Motor neuron (in vitro differentiated cells): ENCODE data around the gene APOL2. TPM values are rescaled to one million over a fixed set of nuclear protein-coding genes. Genes with fewer than 3 reads are reported as not detected.
"Not testable (repeated sequence)": the region's sequence is repeated elsewhere in the genome, so short reads cannot be mapped to it uniquely, and the experiment has no call there.

Experiments
- ATAC-seq, 8 experiments: fragments of 200-7000 bp; cut with Tn5 transposase; replicated peaks in 6 of 8; 2 replicates each; pipeline ENCODE4 v1.8.0; 2021; ENCODE audit warnings: mild to moderate bottlenecking in 8 of 8, moderate library complexity in 8 of 8
- H3K27ac ChIP-seq, 2 donors: fragments of 250-450 bp; sonication (Bioruptor Pico); 2 replicates each; pipeline ENCODE4 v1.9.0; 2021; ENCODE audit warnings: antibody characterized with exemption in 2 of 2, mild to moderate bottlenecking in 2 of 2, moderate library complexity in 1 of 2
- H3K4me1 ChIP-seq, 2 donors: fragments of 250-450 bp; sonication (Bioruptor Pico); replicated peaks in 1 of 2; 2 replicates each; pipeline ENCODE4 v1.6.1; 2021; ENCODE audit warnings: antibody characterized with exemption in 2 of 2, mild to moderate bottlenecking in 2 of 2, moderate library complexity in 1 of 2
- H3K4me3 ChIP-seq, 5 donors: fragments of 250-450 bp; sonication (Bioruptor Pico); 2 replicates each; pipeline ENCODE4 v1.9.0; 2021; ENCODE audit warnings: antibody characterized with exemption in 5 of 5, mild to moderate bottlenecking in 5 of 5, moderate library complexity in 4 of 5
- WGBS, 10 experiments: fragments of 450-650 bp; shearing (Covaris generic); methylation state at CpG; one replicate each; pipeline ENCODE4 v1.0.0; 2022; 5-methylcytosine and 5-hydroxymethylcytosine counted together
- in situ Hi-C, 9 experiments: fragments of 400-800 bp; cut with MboI; loops; one replicate each; pipeline ENCODE4 v1.15.0; 2021; ENCODE audit warnings: low sequenced_read_pairs in 9 of 9, low pct_unique_long_range_greater_than_20kb in 2 of 9; ENCODE audit not compliant: unreplicated experiment in 9 of 9
- total RNA-seq, 8 experiments: library from RNA; unstranded; fragments of 300-600 nt; gene quantifications; 2 replicates each; pipeline versions ENCODE4 v1.2.3 to v1.2.4, GENCODE V29; 2022

The APOL2 gene
- total RNA-seq, 8 experiments from 2014 or later = 4.7 to 160 (median 27.8) TPM

DNA sequence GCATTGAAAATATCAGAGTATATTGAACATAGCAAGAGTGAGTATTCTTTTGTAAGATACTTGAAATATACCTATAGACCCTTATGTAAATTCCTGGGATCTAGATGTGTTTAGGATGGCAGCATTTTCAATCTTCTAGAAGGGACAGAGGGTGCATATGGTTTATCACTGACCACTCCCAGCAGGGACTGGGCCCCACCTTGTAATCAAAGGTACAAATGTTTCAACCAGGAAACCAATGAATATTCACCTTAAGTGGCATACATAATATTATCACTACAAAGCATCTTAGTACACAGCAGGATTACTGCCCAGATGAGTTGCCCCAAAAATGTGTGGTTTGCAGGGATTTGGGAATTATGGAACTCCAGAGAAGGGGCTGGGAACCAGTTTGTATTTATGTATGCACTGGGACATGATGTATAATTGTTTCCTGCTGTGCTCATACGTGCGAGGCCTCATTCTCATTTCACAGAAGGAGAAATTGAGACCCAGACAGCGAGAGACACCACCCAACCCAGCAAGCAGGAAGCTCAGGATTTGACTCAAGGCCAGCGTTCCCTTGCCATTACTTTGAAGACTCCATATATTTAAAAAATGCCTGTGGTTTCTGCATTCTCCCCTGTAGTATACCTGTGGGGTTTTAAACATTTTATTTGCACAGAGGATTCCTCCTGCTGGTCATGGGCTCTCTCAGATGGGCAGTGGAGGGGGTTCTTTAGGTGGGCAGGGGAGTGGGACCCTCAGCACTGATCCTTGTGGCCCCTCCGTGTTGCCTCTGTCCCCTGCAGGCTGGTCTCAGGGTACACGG is 42.9 kb downstream of the APOL2 start:
- WGBS, 10 experiments = 0 to 100% (median 40%) methylated on average over 2 to 3 of the region's 6 CpGs; no CpG with 5 or more reads in 6 of the 10 experiments
- in situ Hi-C loops = loop anchor here in 1 of 9 experiments (10.0 kb wide), 1 partner anchor 78 kb away; no protein-coding TSS in a partner anchor
- ATAC-seq = peak in 3 of 8 experiments; percentile 28 to 74 (median 48)
- Histone ChIP-seq H3K4me3 (no peak overlapping the region), H3K27ac (peak overlapping the region; percentile 20 to 71), H3K4me1 (peaks cover 26 to 38% of the 10 kb centered on the region in 2 donors)

DNA sequence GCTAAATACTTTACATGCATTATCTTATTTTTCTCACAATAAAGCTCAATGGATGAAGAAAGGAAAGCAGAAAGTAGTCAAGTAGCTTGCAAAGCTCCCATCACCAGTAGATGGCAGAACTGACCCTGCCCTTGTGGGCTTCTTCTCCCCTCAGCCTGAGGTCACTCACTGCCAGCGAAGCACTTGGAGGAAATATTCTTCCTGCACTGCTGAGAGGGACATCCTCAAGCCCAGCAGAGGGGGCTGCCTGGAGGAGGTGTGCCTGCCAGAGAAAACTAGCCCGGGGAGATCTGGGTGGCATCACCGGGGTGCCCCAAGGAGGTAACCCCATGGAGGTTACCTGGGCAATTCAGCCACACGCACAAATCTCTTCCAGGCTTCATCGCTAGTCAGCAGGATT is 44.4 kb downstream of the APOL2 start:
- WGBS, 10 experiments = 20 to 50% methylated on average over 2 to 3 of the region's 5 CpGs; no CpG with 5 or more reads in 8 of the 10 experiments
- Histone ChIP-seq H3K4me3 (no peak overlapping the region), H3K4me1 (peaks cover 26 to 36% of the 10 kb centered on the region in 2 donors), H3K27ac (no peak overlapping the region)
- peak in 7 of 8 experiments; percentile 13 to 58 (median 46) for ATAC-seq
- in situ Hi-C loops = loop anchor here in 1 of 9 experiments (10.0 kb wide), 1 partner anchor 80 kb away; no protein-coding TSS in a partner anchor

DNA sequence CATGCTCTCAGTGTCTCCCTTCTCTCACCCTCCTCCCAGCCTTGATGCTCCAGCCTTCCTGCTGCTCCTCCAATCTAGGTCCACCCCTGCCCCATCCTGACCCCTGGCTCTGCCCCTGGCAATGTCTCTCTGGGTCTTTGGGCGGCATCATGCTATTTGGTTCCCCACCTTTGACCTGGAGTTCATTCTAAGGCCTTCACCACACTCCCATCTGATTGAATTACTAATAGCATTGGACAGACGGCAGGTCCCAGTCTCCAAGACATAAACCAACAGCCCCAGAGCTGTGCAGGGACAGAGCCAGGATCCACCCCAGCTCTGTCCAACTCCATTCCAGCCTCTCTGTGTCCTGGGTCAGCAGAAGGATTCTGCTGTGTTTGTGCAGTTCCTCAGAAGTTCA is 44.9 kb downstream of the APOL2 start:
- no CpG with 5 or more reads among the region's 2 CpGs for WGBS, 10 experiments
- ATAC-seq = no peak
- in situ Hi-C loops = loop anchor here in 1 of 9 experiments (10.0 kb wide), 1 partner anchor 80 kb away; no protein-coding TSS in a partner anchor
- H3K27ac ChIP-seq = no peak overlapping the region
- peaks cover 26 to 36% of the 10 kb centered on the region in 2 donors for H3K4me1 ChIP-seq
- H3K4me3 ChIP-seq = no peak overlapping the region

DNA sequence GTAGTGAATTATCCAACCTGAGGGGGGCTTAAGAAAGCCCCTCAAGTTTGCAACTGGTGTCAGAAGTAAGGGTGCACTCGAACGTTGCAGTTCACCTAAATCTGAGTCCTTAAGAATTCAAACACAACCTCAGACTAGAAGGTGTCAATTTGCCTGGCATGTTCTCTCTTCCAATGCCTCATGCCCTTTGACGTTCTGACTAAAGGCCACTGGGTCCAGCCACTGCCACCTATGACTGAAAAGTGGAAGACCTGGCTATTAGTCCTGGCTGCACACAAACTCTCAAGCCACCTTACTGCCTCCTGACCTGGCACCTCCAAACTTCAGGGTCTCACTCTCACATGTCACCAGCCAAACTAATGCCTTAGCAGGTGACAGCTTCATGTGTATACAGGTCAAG is 45.8 kb downstream of the APOL2 start:
- no peak for ATAC-seq
- Histone ChIP-seq H3K4me3 (no peak overlapping the region), H3K27ac (no peak overlapping the region), H3K4me1 (peaks cover 26 to 31% of the 10 kb centered on the region in 2 donors)
- WGBS, 10 experiments = 53 to 100% (median 71%) methylated on average over 1 to 3 of the region's 3 CpGs; no CpG with 5 or more reads in 3 of the 10 experiments
- in situ Hi-C loops = loop anchor here in 1 of 9 experiments (10.0 kb wide), 1 partner anchor 81 kb away; no protein-coding TSS in a partner anchor

DNA sequence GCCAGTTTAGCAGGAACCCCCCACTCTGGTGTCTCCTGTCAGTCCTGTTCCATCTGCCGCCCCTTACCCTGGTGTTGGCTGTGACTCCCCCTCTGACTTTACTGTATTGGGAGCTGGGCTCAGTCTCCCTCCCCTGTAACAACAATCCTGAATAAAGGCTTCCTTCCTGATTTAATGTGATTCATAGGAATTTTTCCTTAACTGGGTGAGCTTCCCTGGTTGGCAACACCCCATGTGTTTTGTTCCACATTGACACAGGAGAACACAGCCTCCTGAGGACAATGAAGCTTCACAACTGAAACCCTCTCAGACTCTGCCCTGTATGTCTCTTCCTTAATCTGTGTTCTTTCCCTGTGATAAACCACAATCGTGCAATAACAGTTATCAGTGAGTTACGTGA is 46.2 kb downstream of the APOL2 start:
- in situ Hi-C loops = loop anchor here in 1 of 9 experiments (10.0 kb wide), 1 partner anchor 82 kb away; no protein-coding TSS in a partner anchor
- ATAC-seq = no peak
- Histone ChIP-seq H3K4me3 (no peak overlapping the region), H3K27ac (no peak overlapping the region), H3K4me1 (peaks cover 23 to 27% of the 10 kb centered on the region in 2 donors)
- 50 to 100% (median 78%) methylated on average over 1 to 2 of the region's 3 CpGs; no CpG with 5 or more reads in 4 of the 10 experiments for WGBS, 10 experiments

DNA sequence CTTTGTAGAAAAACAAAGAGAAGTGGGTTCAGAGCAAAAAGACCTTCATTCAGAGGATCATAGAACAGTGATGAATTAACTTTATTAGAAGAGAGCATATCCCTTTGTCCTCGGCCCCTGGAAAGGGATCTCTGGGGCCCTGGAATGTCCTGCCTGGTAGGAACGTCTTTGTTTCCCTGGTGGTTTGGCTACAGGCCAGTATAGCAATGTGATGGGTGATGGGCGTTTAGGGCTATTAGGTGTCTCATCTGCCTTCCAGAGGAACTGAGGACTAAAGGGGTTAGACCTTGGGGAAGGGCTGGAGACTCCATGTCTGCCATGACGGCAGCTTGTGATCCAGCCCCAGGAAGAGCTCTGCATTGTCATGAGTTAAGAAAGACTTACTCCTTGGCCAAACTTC is 46.8 kb downstream of the APOL2 start:
- Histone ChIP-seq H3K27ac (no peak overlapping the region), H3K4me1 (peaks cover 18 to 21% of the 10 kb centered on the region in 2 donors), H3K4me3 (no peak overlapping the region)
- ATAC-seq = peak in 1 of 8 experiments; percentile 54
- in situ Hi-C loops = loop anchor here in 1 of 9 experiments (10.0 kb wide), 1 partner anchor 82 kb away; no protein-coding TSS in a partner anchor
- WGBS, 10 experiments = 17 to 63% (median 57%) methylated on average over 1 to 3 of the region's 4 CpGs; no CpG with 5 or more reads in 5 of the 10 experiments

DNA sequence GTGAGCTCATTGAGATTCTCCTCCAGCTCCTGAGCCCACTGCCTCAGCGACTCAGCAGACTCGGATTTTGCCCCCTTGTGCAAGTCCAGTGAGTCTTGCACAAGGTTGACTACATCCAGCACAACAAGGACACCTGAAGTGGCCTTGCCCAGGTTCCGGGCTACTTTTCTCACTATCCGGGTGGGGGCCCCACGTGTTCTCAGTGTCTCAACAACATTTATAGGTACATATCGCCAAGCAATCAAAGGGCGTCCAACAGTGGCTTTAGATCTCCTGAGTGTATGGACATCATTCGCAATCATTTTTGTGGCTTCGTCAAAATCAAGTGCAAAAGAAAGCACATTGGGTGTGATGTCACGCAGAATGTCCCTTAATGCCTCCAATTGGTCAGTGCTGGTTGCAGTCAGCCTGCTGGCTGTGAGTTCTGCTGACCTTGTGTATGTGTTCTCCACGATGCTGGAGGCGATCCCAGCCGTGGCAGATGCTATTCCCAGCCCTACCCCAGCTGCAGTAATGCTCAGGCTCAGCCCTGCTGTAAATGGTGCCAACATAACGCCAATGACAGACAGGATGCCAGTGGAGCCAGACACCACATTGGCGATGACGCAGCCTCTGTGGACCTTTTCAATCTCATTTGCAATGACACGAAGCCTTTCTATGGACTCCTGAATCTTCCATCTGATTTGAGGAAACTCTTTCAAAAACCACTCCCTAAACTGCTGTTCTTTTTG is 48.1 kb downstream of the APOL2 start:
- Histone ChIP-seq H3K4me1 (peaks cover 5 to 10% of the 10 kb centered on the region in 2 donors), H3K4me3 (no peak overlapping the region), H3K27ac (no peak overlapping the region)
- WGBS, 10 experiments = 18 to 100% (median 82%) methylated on average over 1 to 13 of the region's 17 CpGs; no CpG with 5 or more reads in 2 of the 10 experiments
- peak in 3 of 8 experiments; percentile 15 to 48 (median 20) for ATAC-seq
- in situ Hi-C loops = loop anchor here in 1 of 9 experiments (10.0 kb wide), 1 partner anchor 84 kb away; no protein-coding TSS in a partner anchor

DNA sequence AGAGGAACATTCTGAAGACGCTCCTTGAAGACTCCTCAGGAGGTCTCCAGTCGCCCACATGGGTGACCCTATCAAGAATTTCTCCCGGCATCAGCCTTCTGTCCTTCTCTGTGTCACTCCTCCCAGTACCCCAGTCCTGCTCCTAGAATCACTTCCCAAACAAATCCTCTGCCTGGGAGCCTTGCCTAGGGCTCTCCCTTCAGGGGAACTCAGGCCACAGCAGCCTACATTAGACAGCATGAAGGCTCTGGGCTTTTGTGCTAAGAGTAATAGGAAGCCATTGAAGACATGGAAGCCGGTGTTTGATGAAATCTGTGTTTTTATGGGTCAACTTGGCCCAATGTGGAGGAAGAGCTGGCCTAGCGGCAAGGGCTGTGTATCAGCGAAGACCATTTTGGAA is 51.5 kb downstream of the APOL2 start:
- H3K27ac ChIP-seq, ATAC-seq, in situ Hi-C loops, H3K4me3 ChIP-seq, H3K4me1 ChIP-seq: not testable (repeated sequence)
- 60% methylated on average over 1 of the region's 6 CpGs; no CpG with 5 or more reads in 9 of the 10 experiments for WGBS, 10 experiments

DNA sequence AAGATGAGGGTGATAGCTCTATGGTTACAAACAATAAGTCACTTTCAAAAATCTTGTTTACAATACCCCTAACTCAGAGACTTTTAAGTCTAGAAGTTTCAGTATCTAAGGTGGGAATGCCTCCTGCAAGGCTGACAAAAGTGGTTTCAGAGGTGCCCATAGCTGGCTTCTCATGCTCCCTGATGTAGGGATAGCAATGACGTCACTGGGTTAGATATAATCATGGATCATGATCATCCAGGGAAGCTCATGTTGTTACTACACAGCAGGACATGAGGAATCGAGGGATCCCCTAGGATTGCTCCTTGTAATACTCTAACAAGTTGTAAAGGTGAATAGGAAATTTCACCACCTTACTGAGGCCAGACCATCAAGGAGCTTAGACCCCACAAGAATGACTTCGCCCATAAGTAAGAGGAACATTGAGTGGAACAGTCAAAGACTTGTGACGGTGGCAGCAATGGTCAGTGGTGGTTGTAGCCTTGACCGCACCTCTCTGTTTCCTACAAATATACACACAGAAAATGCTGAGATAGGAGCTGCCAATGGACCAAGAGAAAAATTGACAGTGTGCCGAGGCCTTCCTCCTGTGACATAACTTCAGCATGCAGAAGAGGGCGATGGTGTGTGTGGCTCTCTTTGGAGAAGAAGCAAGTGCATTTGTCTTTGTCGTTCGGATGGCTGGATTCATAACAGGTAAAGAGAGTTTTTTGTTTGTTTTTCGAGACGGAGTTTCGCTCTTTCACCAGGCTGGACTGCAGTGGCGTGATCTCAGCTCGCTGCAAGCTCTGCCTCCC is 53.3 kb downstream of the APOL2 start:
- Histone ChIP-seq H3K27ac (no peak overlapping the region), H3K4me3 (no peak overlapping the region), H3K4me1 (no peaks in the 10 kb centered on the region)
- ATAC-seq = no peak
- 50 to 100% (median 78%) methylated on average over 1 to 9 of the region's 14 CpGs; no CpG with 5 or more reads in 1 of the 10 experiments for WGBS, 10 experiments
- in situ Hi-C loops = no loop called here

DNA sequence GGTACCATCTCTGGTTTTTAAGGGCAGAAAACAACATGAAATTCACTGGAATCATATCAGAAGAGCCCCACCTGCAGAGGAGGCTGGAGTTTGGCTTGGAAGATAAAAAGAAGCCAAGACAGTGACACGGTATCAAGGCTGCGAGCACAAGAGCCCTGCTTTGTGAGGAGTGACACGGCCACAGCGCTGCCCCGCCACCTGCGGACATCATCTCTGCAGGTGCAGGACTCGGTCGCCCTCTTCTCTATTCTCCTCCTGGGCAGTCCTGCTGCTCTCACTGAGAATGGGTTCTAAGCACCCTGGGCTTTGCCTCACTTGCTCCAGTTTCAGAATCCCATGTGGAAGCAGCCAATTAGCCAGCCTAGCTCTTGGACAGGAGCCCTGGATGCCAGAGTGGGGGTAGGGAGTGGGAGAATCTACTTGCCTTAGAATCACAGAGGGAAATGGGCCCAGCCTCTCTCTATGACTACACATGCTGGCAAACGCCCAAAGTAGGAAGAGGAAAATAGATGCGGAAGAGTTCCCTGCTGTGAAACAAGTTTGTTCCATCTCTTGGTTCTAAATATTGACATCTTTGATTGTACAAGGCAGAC is 54.8 kb downstream of the APOL2 start:
- WGBS, 10 experiments = 43 to 100% (median 80%) methylated on average over 1 to 7 of the region's 10 CpGs; no CpG with 5 or more reads in 3 of the 10 experiments
- ATAC-seq = peak in 2 of 8 experiments; percentile 8 to 41
- in situ Hi-C loops = no loop called here
- Histone ChIP-seq H3K27ac (no peak overlapping the region), H3K4me3 (no peak overlapping the region), H3K4me1 (no peaks in the 10 kb centered on the region)

DNA sequence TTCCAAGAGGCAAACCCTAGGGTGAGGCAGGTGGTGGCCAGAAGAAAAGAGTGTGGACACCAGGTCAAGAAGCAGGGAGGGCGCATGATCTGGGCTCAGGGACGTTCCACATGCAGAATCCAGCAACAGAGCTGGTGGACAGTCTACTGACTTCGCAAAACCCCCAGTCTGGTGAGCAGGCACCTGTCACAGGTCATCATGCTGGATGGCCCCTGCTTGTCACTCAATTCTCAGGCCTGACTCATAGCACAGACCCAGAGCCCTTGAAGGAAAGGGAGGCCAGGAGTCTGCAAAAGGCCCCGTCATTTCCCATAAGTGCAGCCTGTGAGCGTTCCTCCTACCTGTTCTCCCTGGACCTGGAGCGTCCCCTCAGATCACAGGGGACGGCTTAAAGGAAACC is 55.9 kb downstream of the APOL2 start:
- Histone ChIP-seq H3K4me1 (no peaks in the 10 kb centered on the region), H3K4me3 (no peak overlapping the region), H3K27ac (no peak overlapping the region)
- WGBS, 10 experiments = 60 to 100% (median 89%) methylated on average over 1 to 4 of the region's 7 CpGs; no CpG with 5 or more reads in 1 of the 10 experiments
- in situ Hi-C loops = no loop called here
- no peak for ATAC-seq

DNA sequence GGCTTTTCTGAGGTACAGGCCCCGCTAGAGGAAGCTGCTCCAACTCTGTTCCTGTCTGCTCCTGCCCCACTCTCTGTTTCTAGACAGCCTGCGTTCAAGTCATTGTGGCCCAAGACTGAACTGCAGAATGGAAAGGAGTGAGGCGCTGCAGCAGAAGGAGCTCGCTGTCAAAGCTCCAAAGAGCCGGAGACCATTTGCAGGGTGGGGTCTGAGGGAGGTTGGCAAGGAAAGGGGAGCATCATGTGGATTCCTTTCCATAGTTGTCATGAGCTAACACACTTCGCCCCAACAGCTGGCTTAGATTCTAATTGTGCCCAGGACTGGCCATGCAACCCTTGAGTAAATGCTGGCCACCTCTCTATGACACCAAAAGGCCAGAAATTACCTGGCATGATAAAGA is 56.5 kb downstream of the APOL2 start:
- 20 to 90% (median 80%) methylated on average over 1 to 2 of the region's 6 CpGs; no CpG with 5 or more reads in 5 of the 10 experiments for WGBS, 10 experiments
- in situ Hi-C loops = no loop called here
- peak in 1 of 8 experiments; percentile 53 for ATAC-seq
- no peak overlapping the region for H3K4me3 ChIP-seq
- no peaks in the 10 kb centered on the region for H3K4me1 ChIP-seq
- no peak overlapping the region for H3K27ac ChIP-seq
